Mesothelial cell of epicardium (in vitro differentiated cells): ENCODE measurements around the gene WDR93. TPM values are rescaled to one million over a fixed set of nuclear protein-coding genes. Genes with fewer than 3 reads are reported as not detected.

Experiments
- DNase-seq, 2 experiments: peaks; one replicate each; pipeline ENCODE4 v3.0.0; 2021; ENCODE audit warnings: low spot score in 2 of 2; ENCODE audit not compliant: unreplicated experiment in 2 of 2
- H3K27ac Mint-ChIP-seq: 2 replicates; pipeline ENCODE4 v1.8.0; 2021; ENCODE audit warnings: mixed read lengths
- H3K27me3 Mint-ChIP-seq: 2 replicates; pipeline ENCODE4 v1.8.0; 2021; ENCODE audit warnings: low read depth, mixed read lengths
- H3K36me3 Mint-ChIP-seq: 2 replicates; pipeline ENCODE4 v1.8.0; 2021; ENCODE audit warnings: mixed read lengths
- H3K4me1 Mint-ChIP-seq: 2 replicates; pipeline ENCODE4 v1.8.0; 2021; ENCODE audit warnings: mixed read lengths
- H3K4me3 Mint-ChIP-seq: 2 replicates; pipeline ENCODE4 v1.8.0; 2021; ENCODE audit warnings: mild to moderate bottlenecking, moderate library complexity, mixed read lengths
- H3K9me3 Mint-ChIP-seq: 2 replicates; pipeline ENCODE4 v1.8.0; 2021; ENCODE audit warnings: mixed read lengths
- total RNA-seq: library from RNA; stranded (reverse); gene quantifications from 3 replicates; pipeline ENCODE4 v1.2.1, GENCODE V29; 2021
- TF ChIP-seq, protein P1 (sequence below): fragments of 200-600 bp; sonication (generic); IDR thresholded peaks from one replicate; pipeline ENCODE4 v1.5.0; 2021; ENCODE audit warnings: antibody characterized with exemption; ENCODE audit not compliant: unreplicated experiment

WDR93 gene
- total RNA-seq, 1 donor from 2014 or later = 0.34 TPM

DNA sequence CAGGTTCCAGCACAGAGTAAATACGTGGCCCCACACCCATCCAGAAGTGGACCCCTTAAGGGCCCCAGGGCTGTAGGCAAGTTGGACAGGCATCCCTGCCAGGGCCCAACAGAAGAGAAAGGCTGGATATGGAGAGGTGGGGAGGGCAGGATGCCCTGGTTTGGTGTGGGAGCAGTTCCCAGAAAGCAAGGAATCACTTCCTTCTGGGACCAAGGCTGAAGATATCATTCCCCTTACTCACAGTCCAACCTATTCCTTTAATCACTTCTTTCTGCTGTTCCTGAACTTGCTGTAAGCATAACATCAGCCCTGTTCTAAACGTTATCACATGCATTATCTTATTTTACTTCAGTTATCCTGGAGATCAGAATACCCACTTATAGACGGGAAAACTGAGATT is 79.4 kb downstream of the WDR93 start:
- Mint-ChIP-seq H3K4me1 (no peaks in the 10 kb centered on the region), H3K27me3 (no peaks in the 10 kb centered on the region), H3K36me3 (no peaks in the 10 kb centered on the region), H3K4me3 (no peak overlapping the region), H3K9me3 (no peaks in the 10 kb centered on the region), H3K27ac (no peak overlapping the region)
- TF ChIP-seq, protein P1, sequence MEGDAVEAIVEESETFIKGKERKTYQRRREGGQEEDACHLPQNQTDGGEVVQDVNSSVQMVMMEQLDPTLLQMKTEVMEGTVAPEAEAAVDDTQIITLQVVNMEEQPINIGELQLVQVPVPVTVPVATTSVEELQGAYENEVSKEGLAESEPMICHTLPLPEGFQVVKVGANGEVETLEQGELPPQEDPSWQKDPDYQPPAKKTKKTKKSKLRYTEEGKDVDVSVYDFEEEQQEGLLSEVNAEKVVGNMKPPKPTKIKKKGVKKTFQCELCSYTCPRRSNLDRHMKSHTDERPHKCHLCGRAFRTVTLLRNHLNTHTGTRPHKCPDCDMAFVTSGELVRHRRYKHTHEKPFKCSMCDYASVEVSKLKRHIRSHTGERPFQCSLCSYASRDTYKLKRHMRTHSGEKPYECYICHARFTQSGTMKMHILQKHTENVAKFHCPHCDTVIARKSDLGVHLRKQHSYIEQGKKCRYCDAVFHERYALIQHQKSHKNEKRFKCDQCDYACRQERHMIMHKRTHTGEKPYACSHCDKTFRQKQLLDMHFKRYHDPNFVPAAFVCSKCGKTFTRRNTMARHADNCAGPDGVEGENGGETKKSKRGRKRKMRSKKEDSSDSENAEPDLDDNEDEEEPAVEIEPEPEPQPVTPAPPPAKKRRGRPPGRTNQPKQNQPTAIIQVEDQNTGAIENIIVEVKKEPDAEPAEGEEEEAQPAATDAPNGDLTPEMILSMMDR = no peak
- no peak for DNase-seq

DNA sequence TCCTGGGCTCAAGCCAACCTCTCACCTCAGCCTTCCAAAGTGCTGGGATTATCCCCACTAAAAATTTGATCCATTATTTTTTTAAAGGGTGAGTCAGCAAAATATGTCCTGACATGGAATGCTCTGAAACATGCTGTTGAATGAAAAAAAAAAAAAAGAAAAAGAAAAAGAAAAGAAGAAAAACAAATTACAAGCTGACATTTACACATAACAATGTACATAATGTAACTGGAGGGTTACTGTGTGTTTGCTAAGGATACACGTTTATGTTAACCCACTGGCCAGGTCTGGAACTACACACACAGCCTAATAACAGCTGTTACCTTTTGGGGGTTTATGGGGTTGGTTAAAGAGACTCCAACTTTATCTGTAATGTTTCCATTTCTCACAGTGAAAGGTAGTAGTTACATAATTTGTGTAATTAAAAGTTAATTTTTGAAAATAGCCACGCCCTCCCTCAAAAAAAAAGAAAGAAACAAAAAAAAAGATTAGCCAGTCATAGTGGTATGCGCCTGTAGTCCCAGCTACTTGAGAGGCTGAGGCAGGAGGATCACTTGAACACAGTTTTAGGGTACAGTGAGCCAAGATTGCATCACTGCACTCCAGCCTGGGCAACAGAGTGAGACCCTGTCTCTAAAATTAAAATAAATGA is 82.4 kb downstream of the WDR93 start:
- Mint-ChIP-seq H3K36me3 (no peaks in the 10 kb centered on the region), H3K27ac (no peak overlapping the region), H3K4me1 (peaks cover 2% of the 10 kb centered on the region), H3K9me3 (no peaks in the 10 kb centered on the region), H3K27me3 (no peaks in the 10 kb centered on the region), H3K4me3 (no peak overlapping the region)
- no peak for DNase-seq
- TF ChIP-seq, protein P1 = peak; percentile 43

DNA sequence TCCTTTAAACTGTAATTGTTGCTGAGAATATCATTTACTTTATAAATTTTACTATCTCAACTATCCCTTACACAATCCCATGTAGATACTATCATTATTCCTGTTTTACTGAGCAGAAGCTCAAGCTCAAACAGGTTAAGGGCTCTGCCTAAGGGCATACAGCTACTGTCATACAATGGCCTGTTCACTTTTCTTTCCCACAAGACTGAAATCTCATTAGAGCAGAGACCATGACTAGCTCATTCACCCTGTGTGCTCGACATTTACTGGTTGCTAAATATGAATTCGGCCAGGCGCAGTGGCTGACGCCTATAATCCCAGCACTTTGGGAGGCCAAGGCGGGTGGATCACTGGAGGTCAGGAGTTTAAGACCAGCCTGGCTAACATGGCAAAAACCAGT is 83.9 kb downstream of the WDR93 start:
- Mint-ChIP-seq H3K27ac (no peak overlapping the region), H3K9me3 (no peaks in the 10 kb centered on the region), H3K4me3 (no peak overlapping the region), H3K36me3 (no peaks in the 10 kb centered on the region), H3K27me3 (no peaks in the 10 kb centered on the region), H3K4me1 (peaks cover 5% of the 10 kb centered on the region)
- TF ChIP-seq, protein P1 = no peak
- no peak for DNase-seq

DNA sequence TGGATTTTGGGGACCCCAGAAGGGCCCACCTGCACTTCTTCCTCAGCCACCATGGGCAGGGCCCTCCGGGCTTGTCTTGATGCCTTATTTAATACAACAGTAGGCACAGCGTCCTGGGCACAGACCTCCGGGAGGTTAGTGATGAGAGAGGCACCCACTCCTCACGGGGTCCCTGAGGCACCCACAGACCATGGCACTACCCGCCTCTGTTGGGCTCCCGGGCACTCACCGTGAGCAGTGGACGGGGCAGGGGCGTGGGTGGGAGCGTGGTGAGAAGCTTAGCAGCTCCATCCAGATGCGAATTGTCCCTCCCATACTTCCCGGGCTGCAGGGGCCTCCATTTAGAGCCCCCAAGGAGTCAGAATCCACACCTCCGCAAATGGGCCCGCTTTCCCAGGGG is 85.2 kb downstream of the WDR93 start:
- H3K4me3 Mint-ChIP-seq = no peak overlapping the region
- H3K9me3 Mint-ChIP-seq = no peaks in the 10 kb centered on the region

DNA sequence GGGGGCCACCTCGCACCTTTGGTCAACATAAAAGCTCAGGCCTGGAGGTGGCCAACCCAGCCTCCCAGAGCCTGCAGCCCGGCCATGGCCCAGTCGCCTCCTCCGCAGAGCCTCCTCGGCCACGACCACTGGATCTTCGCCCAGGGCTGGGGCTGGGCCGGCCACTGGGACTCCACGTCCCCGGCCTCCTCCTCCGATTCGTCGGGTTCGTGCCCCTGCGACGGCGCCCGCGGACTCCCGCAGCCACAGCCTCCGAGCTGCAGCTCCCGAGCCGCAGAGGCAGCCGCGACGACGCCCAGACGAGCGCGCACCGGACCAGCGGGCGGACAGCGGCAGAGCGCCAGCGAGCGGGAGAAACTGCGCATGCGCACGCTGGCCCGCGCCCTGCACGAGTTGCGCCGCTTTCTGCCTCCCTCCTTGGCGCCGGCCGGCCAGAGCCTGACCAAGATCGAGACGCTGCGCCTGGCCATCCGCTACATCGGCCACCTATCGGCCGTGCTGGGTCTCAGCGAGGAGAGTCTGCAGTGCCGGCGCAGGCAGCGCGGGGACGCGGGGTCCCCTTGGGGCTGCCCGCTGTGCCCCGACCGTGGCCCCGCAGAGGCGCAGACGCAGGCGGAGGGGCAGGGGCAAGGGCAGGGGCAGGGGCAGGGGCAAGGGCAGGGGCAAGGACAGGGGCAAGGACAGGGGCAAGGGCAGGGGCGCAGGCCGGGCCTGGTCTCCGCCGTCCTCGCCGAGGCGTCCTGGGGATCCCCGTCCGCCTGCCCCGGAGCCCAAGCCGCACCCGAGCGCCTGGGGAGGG is 85.9 kb downstream of the WDR93 start, which contains the start of gene MESP2:
MESP2 (plus strand) TSS at position 59 of the 799 bp plus-strand sequence; CDS start at position 85, 26 bp downstream.
- no peak within 1 kb of the TSS for H3K27ac Mint-ChIP-seq
- peaks cover 5% of the 10 kb centered on the region for H3K4me1 Mint-ChIP-seq
- peak within 1 kb of the TSS; percentile 51 for H3K4me3 Mint-ChIP-seq
- no peaks in the 10 kb centered on the region for H3K27me3 Mint-ChIP-seq
- H3K36me3 Mint-ChIP-seq = no peaks in the 10 kb centered on the region
- no peaks in the 10 kb centered on the region for H3K9me3 Mint-ChIP-seq
- TF ChIP-seq, protein P1 = peak; percentile 11
- DNase-seq = peak; percentile 77 to 85

More for the DNA sequence above, 85.2 kb downstream of the WDR93 start:
- Mint-ChIP-seq H3K4me1 (peaks cover 5% of the 10 kb centered on the region), H3K36me3 (no peaks in the 10 kb centered on the region), H3K27ac (no peak overlapping the region), H3K27me3 (no peaks in the 10 kb centered on the region)
- TF ChIP-seq, protein P1 = no peak
- DNase-seq = no peak
